Endothelial cell of umbilical vein (primary cell): Measurements from ENCODE around the gene ATL1. TPM values are rescaled to one million over a fixed set of nuclear protein-coding genes. Genes with fewer than 3 reads are reported as not detected.

Experiments
- BruUV-seq: library from RNA; stranded (reverse); fragments of 400-500 nt; replicated peaks from 2 replicates; lab custom pipeline; 2021; lab: Mats Ljungman, UMichigan
- CTCF ChIA-PET: fragments of 300-600, 350-600 bp; sonication (Branson Sonifier 250); formaldehyde crosslinking; loops from one replicate; lab custom pipeline; 2021; ENCODE audit warnings: antibody characterized with exemption, inconsistent platforms; lab: Charles Lee
- POLR2A ChIA-PET: fragments of 300-600, 350-600 bp; sonication (Branson Sonifier 250); formaldehyde crosslinking; loops from one replicate; lab custom pipeline; 2021; ENCODE audit warnings: antibody characterized with exemption, inconsistent platforms; lab: Charles Lee
- DNase-seq: peaks from one replicate; pipeline ENCODE4 v3.0.0-alpha.2; 2011; ENCODE audit warnings: low read depth, low spot score
- FAIRE-seq: peaks from 2 replicates; lab custom pipeline; 2011; peaks lifted over from hg19 to GRCh38; lab: Jason Lieb, UNC
- H2AFZ ChIP-seq: 2 replicates; pipeline ENCODE4 v1.6.0; 2012; ENCODE audit warnings: low read depth, low read length, control low read depth, inconsistent platforms
- H3K27ac ChIP-seq: 2 replicates; pipeline ENCODE4 v1.5.1; 2011; ENCODE audit warnings: low read depth, mild to moderate bottlenecking, control low read depth, low read length, moderate library complexity; ENCODE audit not compliant: insufficient read depth
- H3K27me3 ChIP-seq, 2 experiments: 2 replicates each; pipeline versions ENCODE4 v1.6.0 to v1.6.1; 2011; ENCODE audit warnings: low read length in 2 of 2, mixed read lengths in 1 of 2; ENCODE audit not compliant: control insufficient read depth in 2 of 2, insufficient read depth in 2 of 2
- H3K36me3 ChIP-seq, 2 experiments: 2 replicates in 1 of 2; 3 replicates in 1 of 2; pipeline ENCODE4 v1.5.1; 2011; ENCODE audit warnings: low read length in 2 of 2, mild to moderate bottlenecking in 1 of 2, moderate library complexity in 1 of 2; ENCODE audit not compliant: control insufficient read depth in 2 of 2, insufficient read depth in 2 of 2; ENCODE audit errors: extremely low read depth in 1 of 2
- H3K4me1 ChIP-seq: 3 replicates; pipeline ENCODE4 v1.5.1; 2011; ENCODE audit warnings: mild to moderate bottlenecking, low read length; ENCODE audit not compliant: control insufficient read depth, insufficient read depth; ENCODE audit errors: extremely low read depth
- H3K4me2 ChIP-seq: 2 replicates; pipeline ENCODE4 v1.6.1; 2011; ENCODE audit warnings: low read length, control low read depth, mixed read lengths; ENCODE audit not compliant: insufficient read depth
- H3K4me3 ChIP-seq, 3 experiments: fragments of 200-600 bp in 1 of 3; sonication (generic), shearing (Covaris generic) in 1 of 3; replicated peaks in 1 of 3; 2 replicates each; pipeline ENCODE4 v1.5.1; 2011 to 2016; ENCODE audit warnings: control low read depth in 3 of 3, low read length in 3 of 3, mild to moderate bottlenecking in 2 of 3, inconsistent platforms in 1 of 3, low read depth in 1 of 3, moderate library complexity in 1 of 3; ENCODE audit not compliant: insufficient read depth in 1 of 3
- H3K79me2 ChIP-seq: 2 replicates; pipeline ENCODE4 v1.6.0; 2012; ENCODE audit warnings: low read length, inconsistent platforms; ENCODE audit not compliant: control insufficient read depth, insufficient read depth
- H3K9ac ChIP-seq: replicated peaks from 2 replicates; pipeline ENCODE3; 2011; ENCODE audit warnings: low read length, control low read depth; ENCODE audit not compliant: insufficient read depth; ENCODE audit errors: extremely low read depth
- H3K9me1 ChIP-seq: replicated peaks from 3 replicates; pipeline ENCODE4 v1.6.0; 2011; ENCODE audit warnings: mild to moderate bottlenecking, low read length; ENCODE audit not compliant: control insufficient read depth, insufficient read depth; ENCODE audit errors: extremely low read depth
- H3K9me3 ChIP-seq: replicated peaks from 2 replicates; pipeline ENCODE4 v1.5.1; 2012; ENCODE audit warnings: low read length, inconsistent platforms; ENCODE audit not compliant: control insufficient read depth, insufficient read depth
- H4K20me1 ChIP-seq: replicated peaks from 2 replicates; pipeline ENCODE3; 2011; ENCODE audit warnings: mild to moderate bottlenecking, low read length; ENCODE audit not compliant: control insufficient read depth, insufficient read depth; ENCODE audit errors: extremely low read depth
- EZH2 ChIP-seq: IDR thresholded peaks from 2 replicates; pipeline ENCODE4 v1.6.1; 2012; ENCODE audit warnings: borderline replicate concordance, low read depth, mild to moderate bottlenecking, moderate library complexity, low read length, inconsistent platforms; ENCODE audit not compliant: severe bottlenecking
- FOS ChIP-seq: IDR thresholded peaks from 2 replicates; pipeline ENCODE4 v1.6.1; 2011; ENCODE audit warnings: mild to moderate bottlenecking, low read length, moderate library complexity, borderline replicate concordance; ENCODE audit not compliant: insufficient read depth
- GATA2 ChIP-seq: IDR thresholded peaks from 2 replicates; pipeline ENCODE4 v1.7.0; 2011; ENCODE audit warnings: low read depth, mild to moderate bottlenecking, moderate library complexity, mixed read lengths, low read length; ENCODE audit not compliant: insufficient read length, insufficient read depth
- JUN ChIP-seq: IDR thresholded peaks from 2 replicates; pipeline ENCODE4 v1.6.1; 2011; ENCODE audit warnings: borderline replicate concordance, low read depth; ENCODE audit not compliant: insufficient read length, insufficient read depth
- MYC ChIP-seq: IDR thresholded peaks from one replicate; pipeline ENCODE4 v1.6.1; 2011; ENCODE audit warnings: mild to moderate bottlenecking, low read depth, low read length
- POLR2A ChIP-seq: IDR thresholded peaks from 2 replicates; pipeline ENCODE4 v1.6.1; 2012; ENCODE audit warnings: low read depth, mild to moderate bottlenecking, control low read depth, low read length
- POLR2AphosphoS5 ChIP-seq: IDR thresholded peaks from 2 replicates; pipeline ENCODE4 v1.6.1; 2012; ENCODE audit warnings: low read depth, mild to moderate bottlenecking, control low read depth, low read length, moderate library complexity; ENCODE audit not compliant: insufficient read depth
- dilution Hi-C: fragments of 300-500 bp; cut with MboI; formaldehyde crosslinking; loops from one replicate; pipeline ENCODE4 v1.15.0; 2019; ENCODE audit warnings: low sequenced_read_pairs; ENCODE audit not compliant: extremely low pct_ligation_motif_present
- intact Hi-C: fragments of 100-400 bp; cut with micrococcal nuclease; formaldehyde crosslinking; loops from one replicate; pipeline ENCODE4 v1.10.0; 2022
- polyA plus RNA-seq, 4 experiments: library from polyadenylated mRNA; depleted of rRNA in 3 of 4; stranded (reverse) in 3 of 4; unstranded in 1 of 4; fragments of >200 nt; gene quantifications; 2 replicates each; pipeline versions ENCODE4 v1.2.1 to v1.2.3, GENCODE V29; 2011 to 2012; ENCODE audit warnings: missing spikeins in 1 of 4
- total RNA-seq: library from RNA; stranded (reverse); gene quantifications from 2 replicates; pipeline ENCODE4 v1.2.3, GENCODE V29; 2021
- TF ChIP-seq, protein P1 (sequence below): IDR thresholded peaks from 2 replicates; pipeline ENCODE4 v1.6.1; 2011; ENCODE audit not compliant: insufficient read depth, insufficient read length
- TF ChIP-seq, protein P2 (sequence below), 2 donors: IDR thresholded peaks; 1 replicate in 1 of 2; 2 replicates in 1 of 2; pipeline ENCODE4 v1.5.1; 2011; ENCODE audit warnings: low read length in 2 of 2, mild to moderate bottlenecking in 2 of 2, moderate library complexity in 2 of 2, control low read depth in 1 of 2, inconsistent platforms in 1 of 2, low read depth in 1 of 2; ENCODE audit not compliant: insufficient read depth in 1 of 2; ENCODE audit errors: extremely low read depth in 1 of 2

Gene ATL1
- total and polyA plus RNA-seq, 2 donors (not counting 3 experiments of a cell fraction or from before 2014, with no cell fraction given), result 1.1 to 5.1 TPM

DNA sequence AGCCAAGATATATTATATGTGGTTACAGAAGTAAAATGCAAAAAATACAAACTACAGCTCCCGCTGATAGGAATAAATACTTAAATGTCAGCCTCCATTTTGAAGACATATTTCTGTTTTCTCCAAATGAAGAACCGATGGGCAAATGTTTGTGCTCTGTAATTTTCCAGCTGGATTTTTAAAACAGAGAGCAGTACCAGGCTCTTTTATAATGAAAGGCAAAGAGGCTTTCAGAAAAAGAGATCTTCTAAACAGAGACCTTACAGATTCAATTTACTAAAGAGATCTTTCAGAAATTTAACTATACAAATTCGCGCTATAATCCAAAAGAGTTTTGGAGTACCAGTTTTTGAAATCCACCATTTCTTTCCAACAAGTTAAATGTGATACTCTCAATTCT is 47.5 kb upstream of the ATL1 start:
- TF ChIP-seq EZH2 (no peak), FOS (no peak), POLR2A (no peak), GATA2 (no peak), JUN (no peak), POLR2AphosphoS5 (no peak), MYC (no peak)
- TF ChIP-seq, protein P1, sequence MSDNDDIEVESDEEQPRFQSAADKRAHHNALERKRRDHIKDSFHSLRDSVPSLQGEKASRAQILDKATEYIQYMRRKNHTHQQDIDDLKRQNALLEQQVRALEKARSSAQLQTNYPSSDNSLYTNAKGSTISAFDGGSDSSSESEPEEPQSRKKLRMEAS, result no peak
- TF ChIP-seq, protein P2, sequence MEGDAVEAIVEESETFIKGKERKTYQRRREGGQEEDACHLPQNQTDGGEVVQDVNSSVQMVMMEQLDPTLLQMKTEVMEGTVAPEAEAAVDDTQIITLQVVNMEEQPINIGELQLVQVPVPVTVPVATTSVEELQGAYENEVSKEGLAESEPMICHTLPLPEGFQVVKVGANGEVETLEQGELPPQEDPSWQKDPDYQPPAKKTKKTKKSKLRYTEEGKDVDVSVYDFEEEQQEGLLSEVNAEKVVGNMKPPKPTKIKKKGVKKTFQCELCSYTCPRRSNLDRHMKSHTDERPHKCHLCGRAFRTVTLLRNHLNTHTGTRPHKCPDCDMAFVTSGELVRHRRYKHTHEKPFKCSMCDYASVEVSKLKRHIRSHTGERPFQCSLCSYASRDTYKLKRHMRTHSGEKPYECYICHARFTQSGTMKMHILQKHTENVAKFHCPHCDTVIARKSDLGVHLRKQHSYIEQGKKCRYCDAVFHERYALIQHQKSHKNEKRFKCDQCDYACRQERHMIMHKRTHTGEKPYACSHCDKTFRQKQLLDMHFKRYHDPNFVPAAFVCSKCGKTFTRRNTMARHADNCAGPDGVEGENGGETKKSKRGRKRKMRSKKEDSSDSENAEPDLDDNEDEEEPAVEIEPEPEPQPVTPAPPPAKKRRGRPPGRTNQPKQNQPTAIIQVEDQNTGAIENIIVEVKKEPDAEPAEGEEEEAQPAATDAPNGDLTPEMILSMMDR (IDR thresholded peaks at IDR 0.05; ENCODE audit: extremely low read depth in 1 of 2, insufficient read depth in 1 of 2, low read depth in 1 of 2, low read length in 2 of 2), result no peak
- Histone ChIP-seq H2AFZ (no peak overlapping the region), H3K27ac (no peak overlapping the region), H3K79me2 (peaks cover 92% of the 10 kb centered on the region), H3K4me3 (no peak overlapping the region), H3K9me3 (no peaks in the 10 kb centered on the region), H3K4me2 (no peak overlapping the region), H3K27me3 (no peaks in the 10 kb centered on the region), H3K9ac (no peak overlapping the region), H4K20me1 (peaks cover 12% of the 10 kb centered on the region), H3K9me1 (no peaks in the 10 kb centered on the region), H3K4me1 (no peaks in the 10 kb centered on the region), H3K36me3 (no peaks in the 10 kb centered on the region)
- POLR2A ChIA-PET, result no interaction called here
- intact Hi-C loops (no loop called here), dilution Hi-C loops (no loop called here)
- no TSS peak for BruUV-seq
- CTCF ChIA-PET, result interaction anchor here (1.1 kb wide), 1 partner anchor 9 kb away, joined by 3 read pairs; no protein-coding TSS in a partner anchor
- FAIRE-seq (no peak), DNase-seq (no peak)
